IPS DF 4.7 (cell line): ENCODE data around the gene GPRASP3.
"Not testable (repeated sequence)": the region's sequence is repeated elsewhere in the genome, so short reads cannot be mapped to it uniquely, and the experiment has no call there.

Experiments used
- DNase-seq: peaks from one replicate; pipeline ENCODE4 v3.0.0-alpha.2; 2013; ENCODE audit warnings: low spot score; ENCODE audit errors: extremely low read depth

The GPRASP3 gene, protein sequence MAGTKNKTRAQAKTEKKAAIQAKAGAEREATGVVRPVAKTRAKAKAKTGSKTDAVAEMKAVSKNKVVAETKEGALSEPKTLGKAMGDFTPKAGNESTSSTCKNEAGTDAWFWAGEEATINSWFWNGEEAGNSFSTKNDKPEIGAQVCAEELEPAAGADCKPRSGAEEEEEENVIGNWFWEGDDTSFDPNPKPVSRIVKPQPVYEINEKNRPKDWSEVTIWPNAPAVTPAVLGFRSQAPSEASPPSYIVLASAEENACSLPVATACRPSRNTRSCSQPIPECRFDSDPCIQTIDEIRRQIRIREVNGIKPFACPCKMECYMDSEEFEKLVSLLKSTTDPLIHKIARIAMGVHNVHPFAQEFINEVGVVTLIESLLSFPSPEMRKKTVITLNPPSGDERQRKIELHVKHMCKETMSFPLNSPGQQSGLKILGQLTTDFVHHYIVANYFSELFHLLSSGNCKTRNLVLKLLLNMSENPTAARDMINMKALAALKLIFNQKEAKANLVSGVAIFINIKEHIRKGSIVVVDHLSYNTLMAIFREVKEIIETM

DNA sequence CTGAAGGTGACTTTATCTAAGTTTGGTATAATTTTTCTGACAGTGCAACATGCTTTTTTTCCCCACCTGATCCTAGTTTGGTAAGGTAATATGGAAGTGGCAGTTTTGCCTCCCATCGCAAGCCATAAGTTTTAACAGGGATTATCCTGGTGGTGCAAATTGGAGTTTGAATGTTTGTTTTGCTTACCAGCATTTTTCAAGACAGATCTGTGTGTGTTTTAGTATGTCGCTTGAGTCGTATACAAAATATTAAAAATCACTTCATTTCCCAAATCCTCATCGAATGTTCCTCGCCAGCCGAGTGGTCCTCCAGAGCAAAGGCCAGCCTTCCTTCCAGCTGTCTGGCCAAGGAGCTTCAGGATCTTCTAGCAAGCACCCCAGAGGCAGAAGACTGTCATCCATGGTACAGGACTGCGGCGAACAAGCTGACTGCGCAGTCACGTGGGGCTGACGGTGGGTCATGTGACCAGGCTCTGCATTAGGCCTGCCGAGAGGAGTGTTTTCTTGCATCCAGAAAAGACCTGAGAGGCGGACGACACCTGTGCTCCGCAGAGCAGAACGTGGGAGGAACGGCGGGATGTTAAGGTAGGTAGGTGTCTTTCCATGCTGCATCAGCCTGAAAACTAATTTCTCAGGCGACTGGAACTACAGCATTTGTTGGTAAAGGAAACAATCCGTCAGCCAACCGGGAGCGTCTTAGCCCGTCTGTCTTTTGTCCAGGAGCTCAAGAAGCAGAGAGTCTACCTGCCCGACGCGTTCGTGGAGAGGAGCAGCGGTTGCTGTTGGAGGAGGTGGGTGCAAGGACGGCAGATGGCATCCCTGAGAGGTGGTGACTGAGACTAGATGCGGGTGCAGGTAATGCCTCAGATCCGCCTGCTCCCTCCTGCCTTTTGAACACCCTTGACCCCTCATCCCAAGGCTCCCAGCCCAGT, at the start of gene GPRASP3:
TSS of gene GPRASP3 (plus strand) at position 507 of the 932 bp plus-strand sequence. CDS start 28,253 bp downstream, outside the sequence.
- DNase-seq = no peak

DNA sequence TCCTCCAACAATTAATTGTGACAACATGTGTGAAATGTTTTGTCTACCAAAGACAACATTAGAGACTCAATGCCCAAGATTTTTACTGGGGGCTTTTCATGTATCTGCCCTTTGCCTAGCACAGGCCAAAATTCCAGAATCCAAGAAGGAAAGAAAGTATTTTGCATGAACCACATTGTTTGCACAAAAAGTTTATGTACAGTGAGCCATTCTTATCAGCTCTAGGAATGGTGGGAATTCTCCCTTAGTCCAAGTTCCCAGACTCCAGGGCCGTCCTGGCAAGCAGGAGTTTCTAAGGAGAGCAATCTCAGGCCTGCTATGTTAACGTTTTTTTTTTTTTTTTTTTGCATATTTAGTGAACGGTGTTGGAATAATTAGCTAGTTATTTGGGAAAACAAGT, 47.7 kb upstream of the GPRASP3 start:
- no peak for DNase-seq

DNA sequence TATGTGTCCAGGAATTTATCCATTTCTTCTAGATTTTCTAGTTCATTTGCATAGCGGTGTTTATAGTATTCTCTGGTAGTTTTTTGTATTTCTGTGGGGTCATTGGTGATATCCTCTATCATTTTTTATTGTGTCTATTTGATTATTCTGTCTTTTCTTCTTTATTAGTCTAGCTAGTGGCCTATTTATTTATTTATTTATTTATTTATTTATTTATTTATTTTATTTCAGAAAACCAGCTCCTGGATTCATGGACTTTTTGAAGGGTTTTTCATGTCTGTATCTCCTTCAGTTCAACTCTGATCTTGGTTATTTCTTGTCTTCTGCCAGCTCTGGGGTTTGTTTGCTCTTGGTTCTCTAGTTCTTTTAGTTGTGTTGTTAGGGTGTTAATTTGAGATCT, 43.1 kb upstream of the GPRASP3 start:
- not testable (repeated sequence) for DNase-seq

DNA sequence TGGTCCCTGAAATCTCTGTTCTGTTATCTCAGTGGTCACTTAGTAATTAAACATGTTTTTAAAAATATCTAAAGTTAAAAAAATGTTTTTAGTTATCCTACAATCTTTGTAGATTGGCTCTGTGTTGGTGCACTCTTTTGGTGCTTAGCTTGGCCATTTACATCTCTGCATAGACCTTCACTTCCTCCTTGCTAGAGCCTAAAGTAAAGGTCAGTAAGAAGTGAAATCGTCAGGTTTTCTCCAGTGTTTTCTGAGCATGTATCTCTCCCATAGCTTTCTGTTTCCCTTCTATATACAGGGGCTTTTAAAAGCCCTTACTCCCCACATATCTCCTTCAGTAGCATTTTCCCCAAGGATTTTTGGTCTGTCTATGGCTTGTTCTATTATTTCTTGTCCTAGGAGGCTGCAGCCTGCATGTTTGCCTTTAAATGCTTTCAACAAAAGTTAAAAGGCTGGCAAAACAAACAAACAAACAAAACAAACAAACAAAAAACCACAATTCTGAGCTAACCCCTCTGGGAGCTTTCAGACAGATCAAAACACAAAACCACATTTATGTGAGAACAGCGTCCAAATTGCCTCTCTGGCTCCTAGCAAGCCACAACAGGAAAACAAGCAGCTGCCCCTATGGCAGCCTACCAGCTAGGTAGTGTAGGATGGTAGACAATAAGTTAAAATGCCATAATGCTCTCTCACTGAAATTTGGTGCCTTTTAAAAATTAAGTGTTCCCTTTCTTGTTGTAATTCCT, 35.6 kb upstream of the GPRASP3 start:
- DNase-seq = no peak

DNA sequence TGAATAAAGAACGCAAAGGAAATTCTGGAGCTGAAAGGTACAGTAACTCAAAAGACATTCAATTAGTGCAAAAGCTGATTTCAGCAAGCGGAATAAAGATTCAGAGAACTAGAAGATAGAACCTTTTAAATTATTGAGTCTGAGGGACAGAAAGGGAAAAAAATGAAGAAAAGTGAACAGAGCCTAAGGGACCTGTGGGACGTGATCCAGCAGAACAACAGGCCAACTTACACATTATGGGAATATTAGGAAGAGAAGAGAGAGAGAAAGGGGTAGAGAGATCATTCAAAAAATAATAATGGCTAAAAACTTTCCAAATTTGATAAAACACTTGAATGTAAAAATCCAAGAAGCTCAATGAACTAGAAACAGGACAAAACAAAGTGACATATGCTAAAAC, 25.8 kb upstream of the GPRASP3 start:
- no peak for DNase-seq

DNA sequence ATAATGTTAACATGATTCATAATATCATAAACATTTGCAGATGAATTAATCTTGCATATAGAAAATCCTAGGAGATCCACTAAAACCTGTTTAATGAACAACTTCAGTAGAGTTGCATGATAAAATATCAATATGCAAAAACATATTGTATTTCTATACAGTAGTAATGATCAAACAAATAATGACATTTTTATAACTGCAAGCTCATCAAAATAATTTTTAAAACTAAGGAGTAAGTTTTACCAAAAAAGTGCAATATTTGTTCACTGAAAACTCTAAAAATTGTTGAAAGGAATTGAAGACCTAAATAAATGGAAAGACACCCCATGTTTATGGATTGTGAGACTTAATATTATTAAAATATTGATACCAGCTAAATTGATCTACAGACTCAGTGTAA, 24.2 kb upstream of the GPRASP3 start:
- DNase-seq = no peak

DNA sequence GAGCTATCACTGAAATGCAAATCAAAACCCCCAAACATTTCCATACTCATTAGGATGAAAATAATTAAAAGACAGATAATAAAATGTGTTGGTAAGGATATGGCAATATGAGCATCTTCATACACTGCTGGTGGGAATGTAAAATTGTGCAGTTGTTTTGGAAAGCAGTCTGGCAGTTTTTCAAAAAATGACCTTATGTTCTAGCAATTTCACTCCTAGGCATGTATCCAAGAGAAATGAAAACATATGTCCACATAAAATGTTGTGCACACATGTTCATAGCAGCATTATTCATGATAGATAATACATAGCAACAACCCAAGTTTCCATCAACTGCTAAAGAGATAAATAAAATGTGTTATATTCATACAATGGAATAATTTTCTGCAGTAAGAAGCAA, 23.0 kb upstream of the GPRASP3 start:
- DNase-seq = no peak

DNA sequence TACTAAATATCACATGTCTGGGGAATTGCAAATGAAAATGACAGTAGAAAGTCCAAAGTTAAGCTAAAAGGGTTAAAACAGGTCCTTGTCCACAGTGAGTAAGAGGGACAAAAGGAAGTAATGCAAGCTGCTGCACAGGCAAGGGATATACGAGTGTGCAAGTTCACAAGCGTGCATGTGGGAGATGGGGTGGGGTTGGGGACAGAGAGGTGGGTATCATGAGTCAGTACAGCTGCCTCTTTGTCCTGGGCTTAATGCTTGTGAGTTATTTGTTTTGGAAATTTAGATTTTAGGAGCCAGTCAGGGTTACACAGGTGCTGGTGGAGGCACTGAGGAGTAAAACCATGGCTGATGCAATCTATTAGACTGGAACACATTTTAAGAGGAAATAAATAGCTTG, 11.6 kb upstream of the GPRASP3 start:
- no peak for DNase-seq

DNA sequence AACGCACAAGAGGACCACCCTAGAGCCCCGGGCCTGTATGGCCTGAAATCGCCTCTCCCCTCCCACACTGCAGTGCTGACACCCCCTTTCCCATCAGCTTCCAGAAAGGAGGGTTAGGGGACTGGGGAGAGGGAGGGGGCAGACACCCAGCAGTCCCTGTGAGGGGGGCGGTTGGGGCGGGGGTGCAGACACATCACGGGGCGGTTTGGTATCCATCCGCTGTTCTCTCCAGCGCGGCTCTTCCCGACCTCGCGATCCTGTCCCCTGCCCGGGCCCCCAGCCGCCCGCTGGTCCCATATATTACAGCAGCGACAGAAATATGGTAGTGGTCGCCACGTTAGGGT, 8.7 kb upstream of the GPRASP3 start:
- DNase-seq = no peak

DNA sequence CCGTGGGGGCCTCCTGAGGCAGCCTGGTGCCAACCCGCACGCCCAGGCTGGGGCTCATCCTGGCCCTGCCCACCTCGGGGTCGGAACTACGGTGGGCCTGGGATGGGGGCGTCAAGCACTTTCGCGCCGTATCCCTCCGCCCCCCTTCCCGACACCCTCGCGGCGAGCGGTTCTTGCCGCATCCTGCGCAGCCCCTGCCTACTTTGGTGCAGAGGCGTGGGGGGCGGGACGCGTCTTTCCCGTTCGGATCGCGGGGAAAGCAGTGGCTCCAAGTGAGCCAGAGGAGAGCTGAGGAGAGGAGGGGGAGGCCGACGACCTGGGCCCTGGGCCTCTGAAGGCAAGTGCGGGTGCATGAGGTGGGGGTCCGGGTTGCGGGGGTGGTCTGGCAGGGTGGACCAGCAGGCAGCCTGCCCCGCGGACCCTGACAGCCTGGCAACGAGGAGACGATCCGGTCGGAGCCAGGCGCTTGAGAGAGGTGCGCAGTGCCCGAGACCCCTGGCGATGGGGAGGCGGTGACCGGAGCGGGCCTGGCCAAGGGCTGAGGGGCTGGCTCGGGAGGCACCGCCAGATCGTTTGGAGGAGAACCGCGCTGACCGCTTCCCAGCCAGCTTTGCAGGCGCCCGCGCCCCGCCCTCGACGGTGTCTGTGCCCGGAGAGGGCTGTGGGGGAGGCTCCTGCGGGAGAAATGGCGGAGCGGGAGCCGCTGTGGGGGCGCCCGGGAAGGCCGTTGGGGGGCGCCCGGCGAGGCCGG, 8.2 kb upstream of the GPRASP3 start, which contains the start of gene GPRASP2:
TSS of gene GPRASP2 (plus strand) at position 233 of the 751 bp plus-strand sequence. CDS start 2,422 bp downstream, outside the sequence.
- no peak for DNase-seq

DNA sequence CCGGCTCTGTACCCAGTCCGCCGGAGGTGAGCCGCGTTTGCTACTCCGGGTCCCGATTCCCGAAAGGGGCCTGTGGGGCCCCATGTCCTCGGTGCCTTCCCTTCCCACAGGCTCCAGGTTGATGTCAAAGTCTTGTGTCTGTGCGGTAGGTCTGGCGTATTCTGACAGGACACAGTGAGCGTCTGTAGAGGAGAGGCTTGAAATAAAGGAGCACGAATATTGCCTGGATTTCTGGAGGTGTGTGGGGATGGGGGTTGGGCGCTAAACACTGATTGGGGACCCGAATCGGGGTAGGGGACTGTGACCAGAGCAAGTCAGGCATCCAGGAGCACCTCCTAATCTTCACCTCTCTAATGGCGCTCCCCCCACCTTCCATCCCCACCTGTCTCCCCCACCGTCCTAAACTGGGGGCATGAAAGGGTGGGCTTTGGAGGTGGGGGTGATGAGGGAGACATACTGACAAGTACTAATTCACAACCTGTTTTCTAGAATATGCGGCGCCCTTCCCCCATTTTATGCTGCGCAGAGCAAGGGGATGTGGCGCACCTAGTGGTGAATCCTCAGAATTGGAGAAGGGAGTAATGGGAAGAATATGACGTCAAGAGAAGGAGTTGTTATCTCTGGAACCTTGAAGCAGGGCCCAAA, 7.4 kb upstream of the GPRASP3 start:
- no peak for DNase-seq

DNA sequence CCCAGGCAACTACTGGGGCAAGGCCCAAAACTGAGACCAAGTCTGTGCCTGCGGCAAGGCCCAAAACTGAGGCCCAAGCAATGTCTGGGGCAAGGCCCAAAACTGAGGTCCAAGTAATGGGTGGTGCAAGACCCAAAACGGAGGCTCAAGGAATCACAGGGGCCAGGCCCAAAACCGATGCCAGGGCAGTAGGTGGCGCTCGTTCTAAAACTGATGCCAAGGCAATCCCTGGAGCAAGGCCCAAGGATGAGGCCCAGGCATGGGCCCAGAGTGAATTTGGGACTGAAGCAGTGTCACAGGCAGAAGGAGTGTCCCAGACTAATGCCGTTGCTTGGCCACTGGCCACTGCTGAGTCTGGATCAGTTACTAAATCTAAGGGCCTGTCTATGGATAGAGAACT, 5.5 kb upstream of the GPRASP3 start:
- no peak for DNase-seq

DNA sequence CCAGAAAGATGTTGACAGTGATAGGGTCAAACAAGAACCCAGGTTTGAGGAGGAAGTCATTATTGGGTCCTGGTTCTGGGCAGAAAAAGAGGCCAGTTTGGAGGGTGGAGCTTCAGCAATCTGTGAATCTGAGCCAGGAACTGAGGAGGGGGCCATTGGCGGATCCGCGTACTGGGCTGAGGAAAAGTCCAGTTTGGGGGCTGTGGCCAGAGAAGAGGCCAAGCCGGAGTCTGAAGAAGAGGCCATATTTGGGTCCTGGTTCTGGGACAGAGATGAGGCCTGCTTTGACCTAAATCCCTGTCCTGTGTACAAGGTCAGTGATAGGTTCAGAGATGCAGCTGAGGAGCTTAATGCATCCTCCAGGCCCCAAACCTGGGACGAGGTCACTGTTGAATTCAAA, 4.6 kb upstream of the GPRASP3 start:
- no peak for DNase-seq

DNA sequence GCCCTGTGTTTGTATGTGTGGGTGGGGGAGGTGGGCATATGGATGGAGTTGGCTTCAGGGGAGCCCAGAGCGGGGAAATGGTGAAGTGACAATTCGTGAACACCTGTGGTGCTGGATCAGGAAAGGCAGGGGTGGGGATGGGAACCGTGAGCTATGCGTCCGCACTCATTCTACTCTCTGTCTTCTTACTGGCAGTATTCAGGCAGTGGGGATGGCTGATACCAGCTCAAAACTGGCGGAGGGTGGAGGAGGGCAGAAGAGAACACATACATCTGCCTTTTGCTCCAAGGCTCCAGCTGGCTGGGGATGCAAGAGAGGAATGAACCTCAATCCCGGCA, 595 bp downstream of the GPRASP3 start:
- not testable (repeated sequence) for DNase-seq

DNA sequence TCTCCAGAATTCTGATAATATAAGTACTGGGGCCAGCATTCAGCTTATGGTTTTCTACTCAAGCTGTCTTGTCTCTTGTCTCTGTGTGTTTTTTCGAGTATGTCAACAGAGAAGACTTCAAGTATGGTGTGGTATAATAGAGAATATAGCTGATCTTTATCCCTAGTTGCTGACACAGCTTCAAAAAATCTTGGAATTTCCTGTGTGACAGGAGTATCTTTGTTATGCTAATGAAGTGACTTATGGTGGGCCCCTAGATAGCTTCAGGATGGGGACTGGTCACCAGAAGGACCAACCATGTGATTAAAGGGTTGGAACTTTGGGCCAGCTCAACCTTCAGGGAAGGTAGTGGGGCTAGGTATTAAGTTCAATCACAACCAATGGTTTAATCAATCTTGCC, 2.9 kb downstream of the GPRASP3 start:
- no peak for DNase-seq

DNA sequence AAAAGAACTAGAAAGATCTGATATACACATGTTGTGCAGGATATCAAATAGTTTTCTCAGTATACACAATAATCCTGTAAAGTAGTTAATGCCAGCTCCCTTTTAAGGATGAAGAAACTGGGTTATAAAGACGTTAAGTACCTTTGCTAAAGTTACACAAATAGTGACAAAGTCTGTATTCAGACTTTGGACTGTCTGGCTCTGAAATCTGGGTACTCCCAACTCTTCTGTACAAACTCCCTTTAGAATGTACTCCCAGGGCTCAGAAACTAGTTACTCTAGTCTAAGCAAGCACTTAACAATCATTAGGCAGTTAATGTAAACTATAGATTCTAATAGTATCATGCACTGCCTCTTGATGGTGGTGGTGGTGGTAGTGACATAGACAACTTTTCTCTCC, 7.2 kb downstream of the GPRASP3 start:
- no peak for DNase-seq

DNA sequence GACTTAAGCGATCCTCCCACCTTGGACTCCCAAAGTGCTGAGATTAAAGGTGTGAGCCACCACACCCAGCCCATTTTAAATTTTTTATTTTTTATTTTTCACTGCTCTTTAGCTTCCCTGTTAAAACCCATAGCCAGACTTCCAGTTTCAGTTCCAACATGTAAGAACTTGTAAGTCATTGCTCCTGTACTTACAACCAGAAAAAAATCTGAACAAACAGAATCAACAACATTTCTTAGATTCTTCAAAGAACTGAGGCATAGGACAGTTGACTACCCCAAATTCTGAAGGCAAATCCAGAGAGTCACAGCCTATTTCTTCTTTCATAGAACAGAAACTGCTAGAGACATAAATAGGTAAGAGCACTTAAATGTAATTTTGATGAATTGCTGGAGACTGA, 8.1 kb downstream of the GPRASP3 start:
- DNase-seq = no peak

DNA sequence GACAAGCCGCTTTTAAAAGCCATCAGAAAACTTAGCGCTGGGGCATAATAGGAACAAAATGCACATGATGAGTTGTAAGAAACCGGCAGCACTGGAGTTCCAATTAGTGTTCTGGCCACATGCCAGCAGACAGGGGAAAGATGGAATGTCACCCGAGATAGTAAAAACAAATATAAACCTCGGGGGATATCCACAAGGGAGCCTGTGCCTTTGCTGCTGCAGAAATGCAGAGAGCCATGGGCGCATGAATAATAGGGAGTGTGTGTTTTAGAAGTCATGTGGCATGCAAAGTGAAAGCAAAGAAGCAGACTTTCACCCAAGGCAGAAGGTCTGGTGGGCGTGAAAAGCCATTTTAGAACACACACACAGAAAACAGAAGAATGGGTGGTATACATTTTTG, 19.1 kb downstream of the GPRASP3 start:
- no peak for DNase-seq

DNA sequence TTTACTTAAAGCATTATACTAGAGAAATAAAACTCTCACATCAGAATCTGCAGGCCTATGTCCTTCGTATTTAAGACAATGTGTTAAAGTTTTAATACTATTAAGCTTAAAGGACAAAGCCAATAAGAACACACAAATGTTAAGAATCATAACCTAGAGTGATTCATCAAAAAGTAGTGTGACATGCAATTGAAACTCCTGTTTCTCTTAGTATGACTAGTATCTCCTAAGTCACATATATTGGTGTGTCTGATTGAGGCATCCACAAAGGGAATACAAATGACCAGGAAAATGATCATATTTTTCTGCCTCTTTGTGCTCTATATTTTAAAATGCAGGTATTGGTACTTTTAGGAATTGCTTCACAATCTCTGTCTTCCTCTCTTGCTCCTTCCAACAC, 23.8 kb downstream of the GPRASP3 start:
- no peak for DNase-seq

DNA sequence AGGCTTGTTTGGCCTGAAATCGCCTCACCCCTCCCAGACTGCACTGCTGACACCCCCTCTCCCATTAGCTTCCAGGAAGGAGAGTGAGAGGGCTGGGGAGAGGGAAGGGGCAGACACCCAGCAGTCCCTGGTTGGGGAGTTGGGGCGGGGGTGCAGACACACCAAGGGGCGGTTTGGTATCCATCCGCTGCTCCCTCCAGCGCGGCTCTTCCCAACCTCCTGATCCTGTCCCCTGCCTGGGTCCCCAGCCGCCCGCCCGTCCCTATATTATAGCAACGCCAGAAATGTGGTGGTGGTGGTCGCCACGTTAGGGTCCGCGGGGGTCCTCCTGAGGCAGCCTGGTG, 24.9 kb downstream of the GPRASP3 start:
- no peak for DNase-seq
